Measurements from ENCODE around the gene TOM1.

TOM1 gene

GRCh38 chr22:35384975-35385588 is 85.4 kb downstream of the TOM1 start:
- no peak for TF ChIP-seq CTCF (IDR thresholded peaks at IDR 0.05; ENCODE audit: low read length, missing control alignments)
- H3K4me3 ChIP-seq (replicated peaks; ENCODE audit: low read depth, low read length), result no peak overlapping the region
- no peak for DNase-seq (ENCODE audit: low read depth)

- no peak for TF ChIP-seq CTCF (IDR thresholded peaks at IDR 0.05; ENCODE audit: low read length, missing control alignments)
- H3K4me3 ChIP-seq (replicated peaks; ENCODE audit: low read depth, low read length), result no peak overlapping the region
- no peak for DNase-seq (ENCODE audit: low read depth)
Measured at GRCh38 chr22:35386670-35387288, 87.1 kb downstream of the TOM1 start.

GRCh38 chr22:35390933-35391332 is 91.2 kb downstream of the TOM1 start:
- no peak for DNase-seq (ENCODE audit: low read depth)
- no peak for TF ChIP-seq CTCF (IDR thresholded peaks at IDR 0.05; ENCODE audit: low read length, missing control alignments)
- H3K4me3 ChIP-seq (replicated peaks; ENCODE audit: low read depth, low read length), result no peak overlapping the region

- DNase-seq (ENCODE audit: low read depth), result no peak
- H3K4me3 ChIP-seq (replicated peaks; ENCODE audit: low read depth, low read length), result no peak overlapping the region
- TF ChIP-seq CTCF (IDR thresholded peaks at IDR 0.05; ENCODE audit: low read length, missing control alignments), result no peak
Measured at GRCh38 chr22:35392357-35392756, 92.7 kb downstream of the TOM1 start.

- no peak for TF ChIP-seq CTCF (IDR thresholded peaks at IDR 0.05; ENCODE audit: low read length, missing control alignments)
- no peak for DNase-seq (ENCODE audit: low read depth)
- H3K4me3 ChIP-seq (replicated peaks; ENCODE audit: low read depth, low read length), result no peak overlapping the region
Measured at GRCh38 chr22:35393116-35394010, 93.7 kb downstream of the TOM1 start.

- no peak overlapping the region for H3K4me3 ChIP-seq (replicated peaks; ENCODE audit: low read depth, low read length)
- TF ChIP-seq CTCF (IDR thresholded peaks at IDR 0.05; ENCODE audit: low read length, missing control alignments), result no peak
- no peak for DNase-seq (ENCODE audit: low read depth)
Measured at GRCh38 chr22:35394011-35394312, 94.3 kb downstream of the TOM1 start.
